HG03521 (cell line): ENCODE measurements around the gene SSTR3.
"Not testable (repeated sequence)": the region's sequence is repeated elsewhere in the genome, so short reads cannot be mapped to it uniquely, and the experiment has no call there.

Source experiments
- ATAC-seq: cut with Tn5 transposase; IDR thresholded peaks from one replicate; pipeline ENCODE4 v1.9.1; 2021; ENCODE audit warnings: mild to moderate bottlenecking, moderate library complexity; ENCODE audit not compliant: unreplicated experiment

Gene SSTR3

DNA sequence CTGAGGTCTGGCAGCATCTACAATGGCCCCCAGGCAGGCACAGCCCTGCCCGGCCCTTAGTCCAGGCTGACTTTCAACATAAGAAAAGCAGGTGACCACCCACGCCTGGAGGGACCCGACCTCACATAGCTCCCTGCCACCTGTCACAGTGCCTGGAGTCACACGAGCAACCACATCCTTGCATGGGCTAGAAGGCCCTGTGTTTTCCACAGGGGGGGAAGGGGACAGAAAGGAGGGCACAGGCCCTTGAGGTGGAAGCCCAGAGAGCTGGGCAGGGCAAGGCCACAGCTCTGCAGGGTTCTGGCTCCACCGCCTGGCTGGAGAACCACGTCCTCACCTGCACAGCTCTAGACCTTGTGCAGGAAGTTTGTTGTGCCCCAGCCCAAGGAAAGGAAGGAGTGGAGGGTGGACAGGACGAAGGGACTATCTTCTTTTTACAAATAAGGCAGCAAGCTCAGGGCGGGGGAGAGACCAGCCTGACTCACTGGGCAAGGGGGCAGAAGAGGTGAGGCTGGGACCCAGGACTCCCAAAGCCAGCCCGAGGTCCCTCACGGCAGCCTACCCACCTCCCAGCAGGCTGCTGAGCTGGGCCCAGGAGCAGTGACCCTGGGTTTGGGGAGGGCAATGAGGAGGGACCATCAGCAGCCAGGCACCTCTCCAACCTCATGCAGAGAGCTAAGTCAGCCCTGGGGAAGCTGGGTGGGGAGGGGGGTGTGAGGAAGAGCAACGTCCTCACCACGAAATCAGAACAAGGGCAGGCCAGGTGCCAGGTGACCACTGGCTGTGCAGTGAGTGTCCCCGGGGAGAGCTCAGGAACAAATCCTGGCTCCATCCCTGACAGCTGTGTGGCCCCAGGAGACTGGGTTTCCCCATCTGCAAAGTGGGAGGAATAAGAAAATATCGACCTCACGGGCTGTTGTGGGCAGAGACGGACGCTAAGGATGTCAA is 28.6 kb downstream of the SSTR3 start:
- no peak for ATAC-seq

DNA sequence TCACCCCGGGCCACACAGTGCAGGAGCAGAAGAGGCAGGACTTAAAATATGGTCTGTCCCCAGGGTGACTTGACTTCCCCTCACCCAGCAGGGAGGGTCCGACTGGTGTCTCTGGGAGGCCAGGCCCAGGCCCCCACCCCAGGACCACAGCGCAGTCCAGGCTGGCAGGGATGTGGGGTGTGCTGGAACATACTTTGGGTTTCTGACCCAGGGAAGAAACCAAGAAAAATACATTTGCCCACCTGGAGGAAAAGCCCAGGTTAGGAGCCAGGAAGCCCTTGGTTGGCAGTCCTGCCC is 29.4 kb downstream of the SSTR3 start:
- ATAC-seq: no peak

DNA sequence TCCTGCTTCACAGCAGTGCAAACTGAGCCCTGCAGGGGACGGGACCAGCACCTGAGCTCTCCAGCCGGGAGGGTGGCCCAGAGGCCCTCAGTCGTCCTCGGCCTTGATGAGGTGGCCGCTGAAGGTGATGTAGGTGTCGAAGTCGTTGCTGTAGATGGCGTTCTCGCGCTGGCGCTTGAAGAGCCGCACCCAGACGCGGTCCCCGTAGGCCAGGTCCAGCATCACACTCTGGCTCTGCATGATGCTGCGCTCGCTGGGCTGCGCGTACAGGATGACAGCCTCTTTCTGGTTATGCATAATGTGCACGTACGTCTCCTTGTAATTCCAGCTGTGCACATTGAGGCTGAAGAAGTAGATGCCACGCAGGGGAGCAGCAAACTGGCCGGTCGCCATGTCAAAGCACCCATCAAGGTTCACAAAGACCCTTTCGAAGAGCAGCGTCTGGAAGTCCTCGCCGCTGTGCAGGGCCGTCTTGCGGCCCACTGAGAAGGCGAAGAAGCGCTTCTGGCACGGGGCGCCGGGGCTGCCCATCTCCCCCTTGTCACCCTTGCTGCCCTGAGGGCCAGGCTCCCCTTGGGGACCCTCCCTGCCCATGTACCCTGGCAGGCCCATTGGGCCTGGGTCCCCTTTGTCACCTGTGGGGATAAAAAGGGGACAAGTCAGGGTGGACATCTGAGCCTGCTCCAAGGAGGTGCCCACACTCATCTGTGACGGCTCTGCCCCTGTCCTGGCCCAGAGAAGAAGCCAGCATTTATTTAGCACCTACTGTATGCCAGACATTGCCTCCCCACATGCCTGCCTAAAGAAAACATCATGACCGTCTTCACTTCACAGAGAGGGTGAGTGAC is 30.0 kb downstream of the SSTR3 start:
- no peak for ATAC-seq

GRCh38 chr22:37181681-37182080 is 30.6 kb downstream of the SSTR3 start:
- ATAC-seq: no peak

- ATAC-seq: no peak
Observed at GRCh38 chr22:37180531-37181231, 31.6 kb downstream of the SSTR3 start.

DNA sequence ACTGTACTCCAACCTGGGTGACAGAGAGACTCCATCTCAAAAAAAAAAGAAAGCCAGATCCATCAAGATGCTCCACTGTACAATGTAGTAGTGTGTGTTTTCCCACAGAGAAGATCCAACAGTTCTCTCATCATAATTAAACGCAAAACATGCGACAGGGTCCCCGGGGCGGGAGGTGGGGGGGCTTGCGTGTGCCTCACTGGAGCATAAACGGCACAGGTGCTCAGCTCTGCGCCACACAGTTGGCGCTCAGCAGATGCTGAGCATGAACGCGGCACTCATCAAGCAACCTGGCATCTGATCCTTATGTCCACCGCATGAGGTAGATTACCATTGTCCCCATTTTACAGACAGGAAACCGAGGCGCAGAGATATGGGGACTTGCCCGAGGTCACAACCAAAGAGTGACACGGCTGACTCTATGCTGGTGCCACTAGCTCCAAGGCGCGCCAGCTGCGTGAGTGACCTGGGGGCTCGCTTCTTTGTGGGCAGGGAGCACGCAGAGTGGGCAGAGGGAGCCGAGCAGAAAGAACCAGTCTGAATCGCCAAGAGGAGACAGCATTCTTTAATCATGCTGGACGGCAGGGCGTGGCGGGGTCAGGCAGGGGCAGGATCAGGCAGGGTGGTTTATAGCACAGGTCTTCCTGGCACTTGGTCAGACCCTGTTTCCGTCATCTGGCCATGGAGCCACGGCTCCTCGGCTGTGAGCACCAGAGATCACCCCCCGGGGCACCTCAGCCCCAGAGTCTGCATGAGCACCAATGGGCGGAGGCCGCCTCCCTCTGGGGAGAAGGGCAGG is 32.5 kb downstream of the SSTR3 start:
- ATAC-seq: no peak

- no peak for ATAC-seq
Observed at GRCh38 chr22:37179126-37179470, 33.2 kb downstream of the SSTR3 start.

- no peak for ATAC-seq
Observed at GRCh38 chr22:37178350-37179125, 33.7 kb downstream of the SSTR3 start.

DNA sequence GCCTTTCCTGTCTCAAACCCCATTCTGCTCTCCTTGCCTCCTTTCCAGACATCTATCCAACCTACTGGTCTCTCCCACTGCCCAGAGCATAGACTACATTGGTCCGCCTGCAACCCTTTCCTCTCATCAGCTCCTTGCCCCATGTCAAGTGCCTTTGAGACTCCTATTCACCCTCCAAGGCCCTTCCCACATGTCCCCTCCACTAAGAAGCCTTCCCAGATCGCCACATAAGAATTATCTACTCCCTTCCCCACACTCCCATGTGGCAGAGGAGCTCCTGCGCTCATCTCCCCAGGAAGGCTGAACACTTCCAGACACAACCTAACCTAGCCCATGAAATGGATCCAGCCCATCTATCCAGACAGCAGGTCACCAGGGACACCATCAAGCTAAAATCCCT is 34.5 kb downstream of the SSTR3 start:
- ATAC-seq: no peak

DNA sequence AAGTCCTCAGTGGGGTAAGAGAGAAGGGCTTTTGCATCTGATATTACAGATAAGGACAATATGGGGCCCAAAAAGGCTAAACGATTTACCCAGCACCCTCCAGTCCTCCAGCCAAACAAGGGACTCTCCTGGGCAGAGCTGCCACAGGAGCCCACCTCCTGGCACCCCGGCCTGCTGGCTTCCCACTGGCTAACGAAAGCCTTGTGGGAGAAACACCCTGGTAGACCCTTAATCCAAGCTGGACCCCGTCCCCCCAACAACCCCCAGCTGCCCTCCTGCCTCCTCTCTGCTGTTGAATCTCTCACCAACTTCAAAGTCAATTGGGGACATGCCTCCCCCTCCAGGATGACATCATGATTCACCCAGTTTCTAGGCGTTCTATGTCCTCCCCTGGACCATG is 35.1 kb downstream of the SSTR3 start:
- no peak for ATAC-seq

DNA sequence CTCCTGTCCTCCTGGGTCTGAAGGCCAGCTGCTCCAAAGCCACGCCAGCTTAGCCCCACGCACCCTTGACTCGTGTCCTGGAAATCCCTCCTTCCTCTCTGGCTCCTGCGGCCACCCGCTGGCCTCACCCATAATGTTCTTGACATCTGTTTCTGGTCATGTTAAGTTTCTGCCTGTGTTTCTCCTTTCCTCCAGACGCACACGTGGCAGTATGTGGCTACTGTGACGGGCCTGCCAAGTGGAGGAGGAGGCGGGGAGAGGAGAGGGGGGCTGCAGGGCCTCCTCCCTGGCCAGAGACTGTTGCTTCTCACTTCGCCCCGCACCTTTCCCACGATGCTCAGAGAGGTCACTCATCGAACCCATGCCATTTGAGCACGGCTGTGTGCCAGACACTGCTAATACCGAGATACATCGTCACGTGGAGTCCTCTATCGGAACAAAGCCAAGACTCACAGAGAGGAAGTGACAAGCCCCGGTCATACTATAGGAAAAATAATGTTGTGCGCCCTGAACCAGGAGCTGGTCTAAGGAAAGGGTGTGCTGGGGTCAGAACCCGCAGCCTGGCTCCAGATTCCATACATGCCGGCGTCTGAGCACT is 35.7 kb downstream of the SSTR3 start:
- no peak for ATAC-seq

DNA sequence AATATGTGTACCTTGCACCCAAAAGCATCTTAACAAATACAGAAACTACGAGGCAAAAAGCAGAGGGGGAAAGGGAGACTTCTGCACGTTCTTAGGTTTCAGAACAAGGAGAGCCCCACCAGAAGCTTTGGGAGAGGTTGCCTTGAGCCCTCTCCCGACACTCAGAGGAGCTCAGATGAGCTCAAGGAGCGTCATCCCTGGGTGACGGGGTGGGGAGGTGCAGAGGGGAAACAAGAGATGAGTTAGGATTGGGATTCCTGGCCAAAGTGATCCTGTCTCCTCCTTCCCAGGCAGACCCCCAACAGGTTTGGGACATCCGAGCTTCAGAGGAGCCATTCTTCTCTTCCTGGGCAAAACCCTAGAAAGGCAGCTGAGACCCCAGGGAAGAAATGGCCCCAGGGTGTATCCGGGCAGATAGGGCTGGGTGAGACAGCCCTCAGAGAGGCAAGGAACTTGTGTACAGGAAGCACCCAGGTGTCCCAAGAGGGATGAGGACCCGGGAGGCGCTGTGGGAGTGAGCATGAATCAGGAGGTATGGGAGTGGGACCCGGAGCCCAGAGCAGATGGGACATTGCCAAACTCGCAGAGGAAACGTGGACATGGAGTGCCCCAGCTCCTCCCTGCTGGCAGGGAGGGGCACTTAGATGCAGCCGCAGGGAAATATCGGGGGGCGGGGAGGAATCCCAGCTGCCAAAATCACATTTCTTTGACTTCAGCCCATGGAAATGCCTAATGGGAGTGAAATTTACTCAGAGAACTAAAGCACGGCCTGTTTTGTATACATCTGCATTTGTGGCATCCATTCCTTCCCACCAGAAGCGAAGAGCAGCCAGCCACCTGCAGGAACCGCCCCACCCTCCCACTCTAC is 36.6 kb downstream of the SSTR3 start:
- no peak for ATAC-seq

DNA sequence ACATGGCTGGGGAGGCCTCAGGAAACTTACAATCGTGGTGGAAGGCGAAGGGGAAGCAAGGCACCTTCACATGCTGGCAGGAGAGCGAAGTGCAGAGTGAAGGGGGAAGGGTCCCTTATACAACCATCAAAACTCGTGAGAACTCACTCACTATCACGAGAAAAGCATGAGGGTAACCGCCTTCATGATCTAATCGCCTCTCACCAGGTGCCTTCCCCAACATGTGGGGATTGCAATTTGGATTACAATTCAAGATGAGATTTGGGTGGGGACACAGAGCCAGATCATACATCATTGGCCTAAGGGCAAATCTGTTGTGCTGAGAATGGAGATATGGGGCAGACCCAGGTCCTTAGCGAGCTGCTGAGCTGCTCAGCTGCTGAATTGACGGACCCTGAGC is 37.3 kb downstream of the SSTR3 start:
- ATAC-seq: no peak

DNA sequence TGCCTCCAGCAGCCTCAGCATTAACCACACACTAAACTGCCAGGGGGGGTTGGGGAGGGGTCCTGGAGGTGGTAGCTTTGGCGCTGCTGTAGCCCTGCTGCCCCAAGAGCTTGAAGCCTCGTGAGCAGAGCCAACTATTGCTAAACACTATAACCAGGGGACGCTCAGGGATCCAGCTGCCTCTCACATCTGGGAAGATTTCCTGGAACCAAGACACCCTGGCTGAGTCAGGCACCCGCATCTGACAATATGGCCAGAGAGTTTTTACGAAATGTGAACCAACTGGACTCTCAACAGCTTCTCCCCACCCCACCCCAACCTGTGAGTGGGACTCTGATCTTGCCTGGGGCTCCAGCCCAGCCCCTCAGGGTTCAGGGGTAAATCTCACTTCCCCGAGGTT is 38.6 kb downstream of the SSTR3 start:
- ATAC-seq: no peak

DNA sequence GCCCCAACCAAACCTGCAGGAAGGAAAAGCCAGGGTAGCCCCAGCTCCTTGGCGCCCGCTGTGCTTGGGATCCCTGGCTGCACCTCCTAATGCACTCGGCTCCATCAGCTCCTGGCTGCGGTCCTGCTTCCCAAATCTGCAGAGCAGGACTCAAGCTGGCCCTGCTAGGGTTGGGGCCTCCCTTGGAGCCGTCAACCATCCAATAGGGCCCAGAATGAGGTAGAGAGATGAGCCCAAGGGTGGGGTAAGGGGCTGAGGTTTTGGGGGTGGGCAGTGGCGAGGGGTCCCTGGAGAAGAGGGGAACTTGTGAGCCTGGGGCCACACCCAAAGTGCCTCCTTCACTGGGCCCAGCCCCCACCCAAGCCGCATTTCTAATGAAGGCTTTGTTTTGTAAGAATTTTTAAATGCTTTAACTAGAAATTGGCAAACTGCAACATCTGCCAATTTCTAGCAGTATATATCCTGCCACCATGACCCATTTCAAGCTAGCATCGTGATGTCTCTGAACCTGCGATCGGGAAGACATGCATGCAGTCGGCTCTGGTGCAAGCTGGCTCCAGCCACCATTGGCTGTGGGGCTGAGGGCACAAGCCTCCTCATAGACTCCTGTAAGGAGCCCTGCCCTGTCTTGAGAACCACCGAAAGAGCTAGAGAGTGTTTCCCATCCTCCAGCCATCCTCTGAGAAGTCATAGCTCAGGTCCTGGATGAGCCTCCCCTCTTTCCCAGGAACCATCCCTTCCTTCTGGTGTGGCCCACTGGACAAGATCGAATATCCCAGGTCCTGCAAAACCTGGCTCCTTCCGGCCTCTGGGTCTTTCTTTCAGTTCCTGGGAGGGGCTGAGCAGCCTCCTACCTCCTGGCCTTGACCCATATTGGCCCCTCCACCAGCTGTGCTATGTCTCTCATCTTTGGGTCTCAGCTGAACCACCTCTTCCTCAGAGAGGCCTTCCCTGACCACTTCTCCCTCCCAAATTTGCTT is 39.7 kb downstream of the SSTR3 start:
- ATAC-seq: no peak

DNA sequence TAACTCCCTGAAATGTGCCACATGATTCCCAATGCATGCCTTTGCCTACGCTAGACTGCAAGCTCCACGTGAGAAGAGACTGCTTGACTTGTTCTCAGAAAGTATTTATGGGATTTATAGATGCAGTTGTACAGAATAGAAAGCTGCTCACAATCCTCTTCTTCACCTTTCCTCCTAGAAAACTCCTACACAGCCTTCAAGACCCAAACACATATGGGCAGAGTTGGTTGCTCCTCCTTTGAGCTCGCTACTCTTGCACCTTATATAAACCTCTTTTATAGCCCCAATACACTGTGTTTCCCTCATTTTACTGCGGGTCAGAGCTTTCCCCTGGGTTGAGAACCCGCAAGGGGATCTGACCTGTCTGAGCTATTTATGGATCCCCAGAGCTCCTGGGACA is 40.6 kb downstream of the SSTR3 start:
- no peak for ATAC-seq

- ATAC-seq: not testable (repeated sequence)
Observed at GRCh38 chr22:37170689-37171405, 41.4 kb downstream of the SSTR3 start.
